ENCODE measurements around the gene VGLL4.

Gene VGLL4

GRCh38 chr3:11545186-11545851, 98.4 kb downstream of the VGLL4 start:
- TF ChIP-seq ZNF8 (CRISPR knock-in tag; IDR thresholded peaks at IDR 0.05) = no peak
- no peak for TF ChIP-seq OSR1 (CRISPR knock-in tag; IDR thresholded peaks at IDR 0.05)
- TF ChIP-seq TOX (CRISPR knock-in tag; IDR thresholded peaks at IDR 0.05; ENCODE audit: borderline replicate concordance) = no peak
- TF ChIP-seq ARNTL (CRISPR knock-in tag; IDR thresholded peaks at IDR 0.05; ENCODE audit: borderline replicate concordance, low read depth) = no peak
- TF ChIP-seq, protein P1, sequence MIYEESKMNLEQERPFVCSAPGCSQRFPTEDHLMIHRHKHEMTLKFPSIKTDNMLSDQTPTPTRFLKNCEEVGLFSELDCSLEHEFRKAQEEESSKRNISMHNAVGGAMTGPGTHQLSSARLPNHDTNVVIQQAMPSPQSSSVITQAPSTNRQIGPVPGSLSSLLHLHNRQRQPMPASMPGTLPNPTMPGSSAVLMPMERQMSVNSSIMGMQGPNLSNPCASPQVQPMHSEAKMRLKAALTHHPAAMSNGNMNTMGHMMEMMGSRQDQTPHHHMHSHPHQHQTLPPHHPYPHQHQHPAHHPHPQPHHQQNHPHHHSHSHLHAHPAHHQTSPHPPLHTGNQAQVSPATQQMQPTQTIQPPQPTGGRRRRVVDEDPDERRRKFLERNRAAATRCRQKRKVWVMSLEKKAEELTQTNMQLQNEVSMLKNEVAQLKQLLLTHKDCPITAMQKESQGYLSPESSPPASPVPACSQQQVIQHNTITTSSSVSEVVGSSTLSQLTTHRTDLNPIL (CRISPR knock-in tag; IDR thresholded peaks at IDR 0.05; ENCODE audit: low read depth) = no peak
- no peak for TF ChIP-seq ISL1 (CRISPR knock-in tag; IDR thresholded peaks at IDR 0.05)
- TF ChIP-seq CSRNP3 (CRISPR knock-in tag; IDR thresholded peaks at IDR 0.05) = no peak
- no peak for TF ChIP-seq PATZ1 (CRISPR knock-in tag; IDR thresholded peaks at IDR 0.05; ENCODE audit: borderline replicate concordance)
- no peak for TF ChIP-seq SNAI2 (CRISPR knock-in tag; IDR thresholded peaks at IDR 0.05)
- no peak for TF ChIP-seq ZFP3 (CRISPR knock-in tag; IDR thresholded peaks at IDR 0.05)
- no peak for TF ChIP-seq ZNF70 (CRISPR knock-in tag; IDR thresholded peaks at IDR 0.05)
- TF ChIP-seq RARB (CRISPR knock-in tag; IDR thresholded peaks at IDR 0.05) = no peak
- TF ChIP-seq TCF4 (CRISPR knock-in tag; IDR thresholded peaks at IDR 0.05; ENCODE audit: borderline replicate concordance) = no peak
- ATAC-seq = no peak

GRCh38 chr3:11544412-11545181, 99.1 kb downstream of the VGLL4 start:
- no peak for ATAC-seq
- TF ChIP-seq TCF4 (CRISPR knock-in tag; IDR thresholded peaks at IDR 0.05; ENCODE audit: borderline replicate concordance) (no peak), ZFP30 (CRISPR knock-in tag; IDR thresholded peaks at IDR 0.05) (no peak), GLIS3 (CRISPR knock-in tag; IDR thresholded peaks at IDR 0.05) (no peak), SNAI2 (CRISPR knock-in tag; IDR thresholded peaks at IDR 0.05) (no peak), ZNF8 (CRISPR knock-in tag; IDR thresholded peaks at IDR 0.05) (no peak), ZC3H10 (CRISPR knock-in tag; IDR thresholded peaks at IDR 0.05) (no peak), OSR1 (CRISPR knock-in tag; IDR thresholded peaks at IDR 0.05) (no peak), ZFP3 (CRISPR knock-in tag; IDR thresholded peaks at IDR 0.05) (no peak), CSDC2 (CRISPR knock-in tag; IDR thresholded peaks at IDR 0.05) (no peak), BACH2 (CRISPR knock-in tag; IDR thresholded peaks at IDR 0.05; ENCODE audit: borderline replicate concordance) (no peak)
- TF ChIP-seq, protein P2, sequence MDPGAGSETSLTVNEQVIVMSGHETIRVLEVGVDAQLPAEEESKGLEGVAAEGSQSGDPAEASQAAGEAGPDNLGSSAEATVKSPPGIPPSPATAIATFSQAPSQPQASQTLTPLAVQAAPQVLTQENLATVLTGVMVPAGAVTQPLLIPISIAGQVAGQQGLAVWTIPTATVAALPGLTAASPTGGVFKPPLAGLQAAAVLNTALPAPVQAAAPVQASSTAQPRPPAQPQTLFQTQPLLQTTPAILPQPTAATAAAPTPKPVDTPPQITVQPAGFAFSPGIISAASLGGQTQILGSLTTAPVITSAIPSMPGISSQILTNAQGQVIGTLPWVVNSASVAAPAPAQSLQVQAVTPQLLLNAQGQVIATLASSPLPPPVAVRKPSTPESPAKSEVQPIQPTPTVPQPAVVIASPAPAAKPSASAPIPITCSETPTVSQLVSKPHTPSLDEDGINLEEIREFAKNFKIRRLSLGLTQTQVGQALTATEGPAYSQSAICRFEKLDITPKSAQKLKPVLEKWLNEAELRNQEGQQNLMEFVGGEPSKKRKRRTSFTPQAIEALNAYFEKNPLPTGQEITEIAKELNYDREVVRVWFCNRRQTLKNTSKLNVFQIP (CRISPR knock-in tag; IDR thresholded peaks at IDR 0.05; ENCODE audit: borderline replicate concordance, low read depth) = no peak

- no peak for ATAC-seq
- TF ChIP-seq OSR1 (CRISPR knock-in tag; IDR thresholded peaks at IDR 0.05) (no peak), TSHZ2 (CRISPR knock-in tag; IDR thresholded peaks at IDR 0.05) (no peak), CSRNP3 (CRISPR knock-in tag; IDR thresholded peaks at IDR 0.05) (no peak), TOX (CRISPR knock-in tag; IDR thresholded peaks at IDR 0.05; ENCODE audit: borderline replicate concordance) (no peak), TCF4 (CRISPR knock-in tag; IDR thresholded peaks at IDR 0.05; ENCODE audit: borderline replicate concordance) (no peak), ZC3H10 (CRISPR knock-in tag; IDR thresholded peaks at IDR 0.05) (no peak), ZFP30 (CRISPR knock-in tag; IDR thresholded peaks at IDR 0.05) (no peak), ISL1 (CRISPR knock-in tag; IDR thresholded peaks at IDR 0.05) (no peak), ZNF8 (CRISPR knock-in tag; IDR thresholded peaks at IDR 0.05) (no peak), ESRRG (CRISPR knock-in tag; IDR thresholded peaks at IDR 0.05) (no peak)
- TF ChIP-seq, protein P2 (CRISPR knock-in tag; IDR thresholded peaks at IDR 0.05; ENCODE audit: borderline replicate concordance, low read depth) = no peak
- TF ChIP-seq, protein P1 (CRISPR knock-in tag; IDR thresholded peaks at IDR 0.05; ENCODE audit: low read depth) = no peak
Measured at GRCh38 chr3:11543948-11544387, 99.7 kb downstream of the VGLL4 start.

All from SK-N-SH treated with all-trans-retinoic acid at 6 μM for 48 hours (cell line).